H1 (cell line): ENCODE results near the gene PDE8B. TPM values are rescaled to one million over a fixed set of nuclear protein-coding genes. Genes with fewer than 3 reads are reported as not detected.

Source experiments
- CTCF ChIA-PET: fragments of 300-600 bp; sonication (Branson Sonifier 250); formaldehyde crosslinking; loops from one replicate; lab custom pipeline; 2021; ENCODE audit not compliant: partially characterized antibody; lab: Charles Lee
- POLR2A ChIA-PET: fragments of 300-600 bp; sonication (Branson Sonifier 250); formaldehyde crosslinking; loops from one replicate; lab custom pipeline; 2021; ENCODE audit warnings: inconsistent platforms; ENCODE audit not compliant: partially characterized antibody; lab: Charles Lee
- DNase-seq, 2 experiments: peaks; one replicate each; pipeline versions ENCODE4 v3.0.0 to v3.0.0-alpha.2; 2010 to 2022; ENCODE audit warnings: low spot score in 2 of 2, low read depth in 1 of 2, mixed read lengths in 1 of 2
- FAIRE-seq: peaks from 2 replicates; lab custom pipeline; 2011; peaks lifted over from hg19 to GRCh38; lab: Jason Lieb, UNC
- H2AFZ ChIP-seq: 2 replicates; pipeline ENCODE4 v1.8.1; 2012; ENCODE audit warnings: low read length, inconsistent platforms
- H2AK5ac ChIP-seq: 2 replicates; pipeline ENCODE4 v1.6.1; 2013; ENCODE audit warnings: low read depth, low read length
- H2BK120ac ChIP-seq: replicated peaks from 2 replicates; pipeline ENCODE3; 2013; ENCODE audit warnings: low read depth, low read length, inconsistent platforms
- H2BK12ac ChIP-seq: 2 replicates; pipeline ENCODE4 v1.6.1; 2013; ENCODE audit warnings: low read depth, low read length
- H2BK15ac ChIP-seq: 2 replicates; pipeline ENCODE4 v1.6.1; 2013; ENCODE audit warnings: low read length
- H2BK20ac ChIP-seq: 2 replicates; pipeline ENCODE4 v1.6.1; 2013; ENCODE audit warnings: low read length
- H2BK5ac ChIP-seq: 2 replicates; pipeline ENCODE4 v1.6.1; 2013; ENCODE audit warnings: low read depth, low read length
- H3K14ac ChIP-seq: 2 replicates; pipeline ENCODE4 v1.6.1; 2013; ENCODE audit warnings: inconsistent platforms; ENCODE audit not compliant: insufficient read length
- H3K18ac ChIP-seq: 2 replicates; pipeline ENCODE4 v1.6.1; 2013; ENCODE audit warnings: low read length; ENCODE audit errors: extremely low read depth
- H3K23ac ChIP-seq: 2 replicates; pipeline ENCODE4 v1.6.1; 2013; ENCODE audit warnings: inconsistent platforms; ENCODE audit not compliant: insufficient read length
- H3K23me2 ChIP-seq: 2 replicates; pipeline ENCODE4 v1.6.1; 2013; ENCODE audit warnings: low read depth, low read length
- H3K27ac ChIP-seq: 2 replicates; pipeline ENCODE4 v1.6.1; 2011; ENCODE audit warnings: low read depth, low read length, inconsistent platforms
- H3K27me3 ChIP-seq, 4 experiments: replicated peaks in 1 of 4; 1 replicate in 1 of 4; 2 replicates in 3 of 4; pipeline versions ENCODE4 v1.6.1 to v1.8.1; 2011 to 2013; ENCODE audit warnings: low read length in 3 of 4, mild to moderate bottlenecking in 3 of 4, inconsistent platforms in 2 of 4, mixed read lengths in 2 of 4, moderate library complexity in 1 of 4; ENCODE audit not compliant: control insufficient read depth in 3 of 4, insufficient read depth in 3 of 4; ENCODE audit errors: extremely low read depth in 1 of 4
- H3K36me3 ChIP-seq, 4 experiments: 2 replicates each; pipeline versions ENCODE4 v1.6.1 to v1.8.1; 2011 to 2013; ENCODE audit warnings: mild to moderate bottlenecking in 4 of 4, low read length in 3 of 4, moderate library complexity in 2 of 4, control low read depth in 1 of 4, inconsistent platforms in 1 of 4; ENCODE audit not compliant: insufficient read depth in 4 of 4, control insufficient read depth in 2 of 4
- H3K4ac ChIP-seq: replicated peaks from 2 replicates; pipeline ENCODE3; 2013; ENCODE audit warnings: low read length, low read depth, mixed read lengths, inconsistent platforms; ENCODE audit not compliant: insufficient read length
- H3K4me1 ChIP-seq, 4 experiments: replicated peaks in 1 of 4; 1 replicate in 1 of 4; 2 replicates in 3 of 4; pipeline versions ENCODE4 v1.6.1 to v1.8.1; 2011 to 2013; ENCODE audit warnings: low read length in 3 of 4, inconsistent platforms in 2 of 4, mixed read lengths in 1 of 4; ENCODE audit not compliant: insufficient read depth in 4 of 4, control insufficient read depth in 3 of 4
- H3K4me2 ChIP-seq, 2 experiments: 2 replicates each; pipeline versions ENCODE4 v1.6.1 to v1.8.1; 2011 to 2013; ENCODE audit warnings: low read depth in 2 of 2, low read length in 2 of 2, control low read depth in 1 of 2, inconsistent platforms in 1 of 2, mild to moderate bottlenecking in 1 of 2; ENCODE audit not compliant: insufficient read depth in 1 of 2
- H3K4me3 ChIP-seq, 4 experiments: fragments of 200-600, 300-600 bp in 1 of 4; sonication (generic), shearing (Covaris generic), sonication (Bioruptor Twin) in 1 of 4; 2 replicates each; pipeline versions ENCODE4 v1.5.1 to v1.8.1; 2011 to 2016; ENCODE audit warnings: low read length in 4 of 4, low read depth in 3 of 4, control low read depth in 2 of 4, inconsistent platforms in 2 of 4, mild to moderate bottlenecking in 2 of 4, mixed read lengths in 1 of 4, moderate library complexity in 1 of 4; ENCODE audit not compliant: insufficient read depth in 2 of 4; ENCODE audit errors: extremely low read depth in 1 of 4
- H3K56ac ChIP-seq: replicated peaks from 2 replicates; pipeline ENCODE3; 2013; ENCODE audit warnings: low read depth, mild to moderate bottlenecking, mixed read lengths, low read length, inconsistent platforms; ENCODE audit not compliant: insufficient read length
- H3K79me1 ChIP-seq: 2 replicates; pipeline ENCODE4 v1.6.1; 2013; ENCODE audit warnings: low read depth, low read length, control low read depth
- H3K79me2 ChIP-seq, 2 experiments: 2 replicates each; pipeline versions ENCODE4 v1.6.1 to v1.8.1; 2012 to 2013; ENCODE audit warnings: low read length in 2 of 2, mild to moderate bottlenecking in 2 of 2, inconsistent platforms in 1 of 2; ENCODE audit not compliant: insufficient read depth in 2 of 2, control insufficient read depth in 1 of 2
- H3K9ac ChIP-seq, 4 experiments: replicated peaks in 1 of 4; 1 replicate in 1 of 4; 2 replicates in 3 of 4; pipeline versions ENCODE4 v1.6.1 to v1.8.1; 2011 to 2013; ENCODE audit warnings: low read depth in 3 of 4, low read length in 3 of 4, control low read depth in 2 of 4, mild to moderate bottlenecking in 2 of 4, moderate library complexity in 2 of 4, inconsistent platforms in 1 of 4; ENCODE audit errors: extremely low read depth in 1 of 4
- H3K9me3 ChIP-seq, 2 experiments: 2 replicates each; pipeline versions ENCODE4 v1.6.1 to v1.8.1; 2012 to 2013; ENCODE audit warnings: mild to moderate bottlenecking in 2 of 2, moderate library complexity in 2 of 2, control low read depth in 1 of 2, inconsistent platforms in 1 of 2, low read depth in 1 of 2, low read length in 1 of 2, mixed read lengths in 1 of 2; ENCODE audit not compliant: insufficient read depth in 2 of 2
- H4K20me1 ChIP-seq, 2 experiments: replicated peaks in 1 of 2; 2 replicates each; pipeline versions ENCODE3 to v1.8.1; 2011 to 2013; ENCODE audit warnings: inconsistent platforms in 2 of 2, low read length in 2 of 2, mild to moderate bottlenecking in 1 of 2; ENCODE audit not compliant: insufficient read depth in 2 of 2, control insufficient read depth in 1 of 2
- H4K5ac ChIP-seq: 2 replicates; pipeline ENCODE4 v1.6.1; 2013; ENCODE audit warnings: low read length, low read depth, mixed read lengths, inconsistent platforms; ENCODE audit not compliant: insufficient read length
- H4K8ac ChIP-seq: 2 replicates; pipeline ENCODE4 v1.8.0; 2013; ENCODE audit warnings: mild to moderate bottlenecking, moderate library complexity, low read length, inconsistent platforms; ENCODE audit not compliant: insufficient read depth; ENCODE audit errors: extremely low read depth
- H4K91ac ChIP-seq: replicated peaks from 2 replicates; pipeline ENCODE3; 2013; ENCODE audit warnings: low read length, mixed read lengths, inconsistent platforms; ENCODE audit not compliant: insufficient read length
- ASH2L ChIP-seq: fragments of 200-600, 300-600 bp; sonication (generic); IDR thresholded peaks from one replicate; pipeline ENCODE4 v1.7.1; 2017; ENCODE audit warnings: low read length
- BCL11A ChIP-seq, 2 experiments: IDR thresholded peaks; one replicate each; pipeline ENCODE4 v1.6.1; 2011; ENCODE audit warnings: low read depth in 2 of 2, low read length in 2 of 2, mild to moderate bottlenecking in 2 of 2
- CEBPB ChIP-seq: IDR thresholded peaks from 2 replicates; pipeline ENCODE4 v1.6.1; 2012; ENCODE audit warnings: low read depth, low read length
- CHD2 ChIP-seq: IDR thresholded peaks from 2 replicates; pipeline ENCODE4 v1.6.1; 2012; ENCODE audit warnings: low read length, improper control_type of control experiment
- EZH2 ChIP-seq: fragments of 200-600 bp; sonication (generic); IDR thresholded peaks from 2 replicates; pipeline ENCODE4 v1.7.1; 2012; ENCODE audit warnings: low read depth, mild to moderate bottlenecking, moderate library complexity, low read length, inconsistent platforms; ENCODE audit not compliant: severe bottlenecking
- GABPA ChIP-seq: IDR thresholded peaks from 2 replicates; pipeline ENCODE4 v1.6.1; 2011; ENCODE audit warnings: mild to moderate bottlenecking, low read length, moderate library complexity, borderline replicate concordance; ENCODE audit not compliant: insufficient read depth
- HDAC2 ChIP-seq, 2 experiments: fragments of 300-600 bp in 1 of 2; sonication (generic) in 1 of 2; IDR thresholded peaks; 2 replicates each; pipeline ENCODE4 v1.6.1; 2011 to 2012; ENCODE audit warnings: low read depth in 2 of 2, low read length in 2 of 2, mild to moderate bottlenecking in 2 of 2, moderate library complexity in 2 of 2, borderline replicate concordance in 1 of 2, inconsistent platforms in 1 of 2
- MAX ChIP-seq: IDR thresholded peaks from 2 replicates; pipeline ENCODE4 v1.6.1; 2012; ENCODE audit warnings: inconsistent platforms
- PHF8 ChIP-seq: fragments of 200-600 bp; sonication (generic); conservative IDR thresholded peaks from 2 replicates; pipeline ENCODE4 v1.7.1; 2012; ENCODE audit warnings: low read depth, mild to moderate bottlenecking, inconsistent platforms, low read length, moderate library complexity
- SAP30 ChIP-seq: fragments of 300-600 bp; sonication (generic); IDR thresholded peaks from 2 replicates; pipeline ENCODE4 v1.7.1; 2012; ENCODE audit warnings: low read length, moderate library complexity, mild to moderate bottlenecking, inconsistent platforms; ENCODE audit not compliant: insufficient read depth, insufficient replicate concordance
- SP2 ChIP-seq: IDR thresholded peaks from 2 replicates; pipeline ENCODE4 v1.6.1; 2012; ENCODE audit warnings: mild to moderate bottlenecking, low read length, inconsistent platforms
- SP4 ChIP-seq: IDR thresholded peaks from 2 replicates; pipeline ENCODE4 v1.6.1; 2012; ENCODE audit warnings: low read length, inconsistent platforms
- YY1 ChIP-seq: IDR thresholded peaks from 2 replicates; pipeline ENCODE4 v1.6.1; 2011; ENCODE audit warnings: low read depth, mild to moderate bottlenecking, low read length
- WGBS, 2 experiments: shearing (Covaris generic) in 1 of 2; methylation state at CpG; one replicate each; pipeline versions ENCODE4 v1.1.6 to v1.1.7; 2013 to 2015; ENCODE audit warnings: low lambda C conversion rate in 2 of 2, mixed read lengths in 2 of 2, inconsistent platforms in 1 of 2, low coverage in 1 of 2, missing lambda C conversion rate in 1 of 2; ENCODE audit not compliant: insufficient replicate concordance in 2 of 2, insufficient coverage in 1 of 2, insufficient read length in 1 of 2; ENCODE audit errors: extremely low coverage in 1 of 2, missing lambda C conversion rate in 1 of 2; 5-methylcytosine and 5-hydroxymethylcytosine counted together
- polyA plus RNA-seq, 7 experiments: library from polyadenylated mRNA; depleted of rRNA in 3 of 7; stranded (reverse) in 5 of 7; unstranded in 2 of 7; fragments of >200 nt in 5 of 7; fragments of 200-250 nt in 2 of 7; gene quantifications; 1 replicate in 5 of 7; 2 replicates in 1 of 7; 4 replicates in 1 of 7; pipeline versions ENCODE4 v1.2.1 to v1.2.3, GENCODE V29; 2011 to 2013; ENCODE audit warnings: missing spikeins in 2 of 7, mixed read lengths in 2 of 7
- total RNA-seq: library from RNA; stranded (reverse); fragmentation: NEBNext Ultra II Directional; extraction: Animal tissue kit (Norgen Biotek cat#: 25700); gene quantifications from 2 replicates; pipeline ENCODE4 v1.2.1, GENCODE V29; 2021

PDE8B gene
- total and polyA plus RNA-seq, 2 of the 8 experiments (the other 6 are each of a cell fraction or from before 2014, with no cell fraction given), result 0.32 to 1.1 TPM

GRCh38 chr5:77325921-77326541 is 115.6 kb downstream of the PDE8B start:
- H4K20me1 ChIP-seq, result no peaks in the 10 kb centered on the region

More at GRCh38 chr5:77325921-77326541, 115.6 kb downstream of the PDE8B start:
- H3K36me3 ChIP-seq, result no peaks in the 10 kb centered on the region
- H3K4me3 ChIP-seq, result no peak overlapping the region
- ChIA-PET POLR2A (no interaction called here), CTCF (interaction anchor here (0.6 to 1.8 kb wide), 2 partner anchors 41 to 836 kb away, joined by 3 to 7 read pairs; no protein-coding TSS in a partner anchor)
- H2BK20ac ChIP-seq, result no peak overlapping the region
- H2BK15ac ChIP-seq, result no peak overlapping the region
- H3K9me3 ChIP-seq, result no peaks in the 10 kb centered on the region
- no peaks in the 10 kb centered on the region; the same call in 1 of the 2 replicates for H3K23me2 ChIP-seq
- no peak overlapping the region for H3K4ac ChIP-seq
- no peaks in the 10 kb centered on the region for H3K79me2 ChIP-seq
- H3K18ac ChIP-seq, result no peak overlapping the region
- H2AK5ac ChIP-seq, result no peak overlapping the region
- FAIRE-seq (no peak), DNase-seq (no peak)
- no peak overlapping the region for H3K27ac ChIP-seq
- H2AFZ ChIP-seq, result no peak overlapping the region
- 93% methylated on average over 4 of the region's 4 CpGs; no CpG with 5 or more reads in 1 of the 2 experiments for WGBS, 2 experiments
- TF ChIP-seq EZH2, result no peak
- TF ChIP-seq SP4, result no peak
- TF ChIP-seq GABPA, result no peak
- TF ChIP-seq HDAC2 (IDR thresholded peaks at IDR 0.05; ENCODE audit: borderline replicate concordance in 1 of 2, low read depth in 2 of 2, low read length in 2 of 2), result no peak
- no peak for TF ChIP-seq PHF8
- TF ChIP-seq ASH2L, result no peak
- no peak for TF ChIP-seq MAX
- no peak for TF ChIP-seq CHD2
- no peak for TF ChIP-seq SP2
- TF ChIP-seq BCL11A (IDR thresholded peaks at IDR 0.05; ENCODE audit: low read depth in 2 of 2, low read length in 2 of 2), result no peak
- TF ChIP-seq SAP30, result no peak
- TF ChIP-seq YY1, result no peak
- TF ChIP-seq CEBPB, result no peak
- H2BK5ac ChIP-seq, result no peak overlapping the region
- no peak overlapping the region for H3K9ac ChIP-seq
- H2BK120ac ChIP-seq, result no peak overlapping the region
- no peak overlapping the region for H3K4me2 ChIP-seq
- H4K8ac ChIP-seq, result no peak overlapping the region
- peaks cover 2 to 11% (median 6%) of the 10 kb centered on the region in 4 experiments; a peak in 4 of 7 replicates for H3K4me1 ChIP-seq
- no peak overlapping the region for H2BK12ac ChIP-seq
- H3K27me3 ChIP-seq, result no peaks in the 10 kb centered on the region; a peak in 1 of 7 replicates
- H3K14ac ChIP-seq, result no peak overlapping the region
- no peak overlapping the region for H3K23ac ChIP-seq
- no peak overlapping the region for H4K91ac ChIP-seq
- H4K5ac ChIP-seq, result no peak overlapping the region
- H3K79me1 ChIP-seq, result no peaks in the 10 kb centered on the region
- H3K56ac ChIP-seq, result no peak overlapping the region
